GM18502 (cell line): ENCODE data around the gene MACROH2A2.

ENCODE experiments used
- ATAC-seq: cut with Tn5 transposase; IDR thresholded peaks from one replicate; pipeline ENCODE4 v1.9.1; 2021; ENCODE audit warnings: mild to moderate bottlenecking; ENCODE audit not compliant: unreplicated experiment, poor library complexity

MACROH2A2 gene

DNA sequence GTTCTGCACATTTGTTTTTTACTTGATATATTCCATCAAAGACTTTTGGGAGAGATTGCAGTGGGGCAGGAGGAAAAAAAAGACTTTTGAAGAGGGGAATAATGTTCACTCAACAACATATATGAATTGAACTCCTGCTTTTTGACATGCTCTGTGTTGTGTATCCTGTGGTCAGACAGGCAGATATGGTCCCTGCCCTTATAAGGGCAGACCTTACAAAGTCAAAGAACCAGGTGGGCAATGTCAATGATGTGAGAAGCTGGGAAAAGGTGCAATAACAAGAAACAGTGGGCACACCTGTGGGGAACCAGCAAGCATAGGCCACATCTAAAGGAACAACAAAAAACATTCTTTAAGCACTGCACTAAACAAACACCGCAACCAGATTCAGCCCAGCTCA lies 71.8 kb downstream of the MACROH2A2 start:
- no peak for ATAC-seq

DNA sequence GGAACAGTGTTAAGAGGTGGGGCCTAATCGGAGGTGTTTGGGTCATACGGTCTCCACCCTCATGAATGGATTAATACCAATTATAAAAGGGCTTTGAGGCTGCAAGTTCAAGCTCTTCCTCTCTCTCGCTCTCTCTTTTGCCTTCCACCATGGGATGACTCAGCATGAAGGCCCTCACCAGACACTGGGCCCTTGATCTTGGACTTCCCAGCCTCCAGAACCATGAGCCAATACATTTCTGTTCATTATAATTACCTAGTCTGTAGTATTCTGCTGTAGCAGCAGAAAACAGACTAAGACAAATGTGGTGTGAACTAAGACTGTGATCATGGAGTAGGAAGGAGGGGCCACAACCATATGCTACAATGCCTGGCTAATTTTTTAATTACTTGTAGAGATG lies 72.3 kb downstream of the MACROH2A2 start:
- no peak for ATAC-seq

DNA sequence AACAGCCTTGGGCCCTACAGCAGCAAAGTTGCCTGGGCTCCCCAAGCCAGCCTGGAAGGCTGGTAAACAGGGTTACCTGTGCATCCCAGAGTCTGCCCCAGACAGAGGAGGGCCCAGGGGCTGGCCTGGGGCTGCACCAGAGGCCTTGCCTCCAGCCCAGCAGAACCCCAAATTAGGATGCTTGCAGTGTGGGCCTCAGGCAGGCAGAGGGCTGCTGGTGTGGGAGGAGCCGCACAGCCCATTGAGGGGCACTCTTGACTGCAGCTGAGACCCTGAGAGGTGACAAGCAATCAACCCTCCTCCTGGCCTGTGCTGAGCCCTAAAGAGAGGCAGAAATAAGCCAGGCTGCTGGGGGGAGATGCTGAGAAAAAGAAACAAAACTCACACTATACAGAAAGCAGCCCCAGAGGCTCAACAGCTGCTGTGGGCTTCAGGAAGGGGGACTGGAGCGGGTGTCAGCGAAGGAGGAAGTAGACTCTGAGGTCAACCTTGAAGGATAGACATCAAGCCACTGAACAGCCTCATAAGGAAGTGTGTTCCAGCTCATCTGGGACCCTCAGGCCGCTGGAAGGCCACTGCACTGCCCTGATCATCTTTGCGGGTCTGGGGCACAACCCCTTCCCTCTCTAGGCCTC lies 73.4 kb downstream of the MACROH2A2 start:
- ATAC-seq = no peak

DNA sequence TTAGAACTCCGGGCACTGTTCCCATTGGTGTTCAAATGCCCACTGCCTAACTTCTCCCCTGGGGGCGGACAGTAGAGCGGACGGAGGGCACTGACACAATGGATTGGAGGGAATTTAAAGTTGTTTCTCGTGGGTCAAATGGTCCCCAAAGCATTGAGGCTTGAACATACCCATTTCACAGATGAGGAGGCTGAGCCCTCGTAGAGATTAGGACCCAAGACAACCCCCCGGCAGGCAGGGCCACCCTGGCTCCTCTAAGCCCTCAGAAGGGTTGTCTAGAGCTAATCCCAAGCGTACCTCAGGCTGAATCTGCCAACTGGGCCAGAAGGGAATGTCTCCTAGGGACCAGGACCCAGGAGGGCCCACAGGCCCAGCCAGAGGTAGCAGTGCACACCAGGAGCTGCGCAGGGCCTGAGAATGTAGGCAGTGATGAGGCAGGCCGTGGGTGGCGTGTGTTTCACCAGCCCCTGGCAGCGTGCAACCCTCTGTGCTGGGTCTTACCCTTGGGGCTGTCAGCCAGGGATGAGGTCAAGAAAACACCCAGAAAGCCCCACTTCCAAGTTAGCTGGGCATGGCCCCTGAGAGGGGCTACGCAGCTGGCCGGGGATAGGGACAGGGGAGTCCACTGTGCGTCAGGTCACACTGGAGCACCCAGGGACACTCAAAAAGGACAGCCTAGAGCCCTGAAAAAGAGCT lies 74.2 kb downstream of the MACROH2A2 start:
- no peak for ATAC-seq

DNA sequence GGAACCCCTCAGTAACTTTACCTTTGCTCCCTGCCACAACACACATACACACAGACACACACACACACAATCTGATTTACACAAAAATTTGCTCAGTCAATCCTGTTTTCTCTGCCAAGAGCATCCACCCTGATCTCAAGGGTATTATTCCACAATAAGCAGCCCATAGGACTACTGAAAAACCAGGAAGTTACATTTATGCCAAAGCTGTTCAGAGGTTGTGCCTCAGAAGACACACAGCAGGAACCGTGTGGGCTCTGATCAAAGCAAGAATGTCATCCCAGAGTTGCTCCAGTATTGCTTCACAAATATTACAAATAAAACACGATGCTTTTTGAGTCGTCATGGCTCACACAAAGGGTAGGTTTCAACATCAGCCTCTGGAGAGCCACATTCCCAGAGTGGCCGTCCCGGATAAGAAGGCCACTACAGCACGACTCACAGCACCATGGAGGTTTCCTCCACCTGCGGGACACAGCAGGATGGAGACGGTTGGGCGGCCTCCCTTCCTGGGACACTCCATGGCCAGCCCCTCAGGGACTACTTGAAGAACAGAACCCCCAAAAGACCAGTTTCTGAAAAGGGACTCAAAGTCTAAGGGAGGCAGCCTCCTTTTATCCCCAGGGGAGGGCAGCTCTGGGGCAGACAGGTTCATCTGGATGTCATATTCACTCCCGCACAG lies 78.4 kb downstream of the MACROH2A2 start:
- ATAC-seq = no peak

DNA sequence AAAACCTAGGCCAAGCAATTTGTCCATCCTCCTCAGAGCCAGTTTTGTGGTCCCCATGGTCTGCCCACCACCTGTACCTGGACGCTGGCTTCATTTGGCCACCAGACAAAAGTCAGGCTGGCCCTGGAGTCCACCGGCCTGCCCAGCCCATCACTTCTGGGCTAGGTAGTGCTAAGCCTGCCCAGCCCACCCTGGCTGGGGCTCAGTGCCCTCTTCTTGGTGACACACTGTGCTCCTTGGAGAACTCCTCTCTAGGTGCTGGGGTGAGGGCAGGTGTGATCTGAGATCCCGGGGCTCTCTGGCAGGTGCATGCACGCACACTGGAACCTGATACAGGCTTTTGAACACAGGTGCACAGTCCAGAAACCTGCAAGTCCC lies 78.9 kb downstream of the MACROH2A2 start:
- no peak for ATAC-seq

DNA sequence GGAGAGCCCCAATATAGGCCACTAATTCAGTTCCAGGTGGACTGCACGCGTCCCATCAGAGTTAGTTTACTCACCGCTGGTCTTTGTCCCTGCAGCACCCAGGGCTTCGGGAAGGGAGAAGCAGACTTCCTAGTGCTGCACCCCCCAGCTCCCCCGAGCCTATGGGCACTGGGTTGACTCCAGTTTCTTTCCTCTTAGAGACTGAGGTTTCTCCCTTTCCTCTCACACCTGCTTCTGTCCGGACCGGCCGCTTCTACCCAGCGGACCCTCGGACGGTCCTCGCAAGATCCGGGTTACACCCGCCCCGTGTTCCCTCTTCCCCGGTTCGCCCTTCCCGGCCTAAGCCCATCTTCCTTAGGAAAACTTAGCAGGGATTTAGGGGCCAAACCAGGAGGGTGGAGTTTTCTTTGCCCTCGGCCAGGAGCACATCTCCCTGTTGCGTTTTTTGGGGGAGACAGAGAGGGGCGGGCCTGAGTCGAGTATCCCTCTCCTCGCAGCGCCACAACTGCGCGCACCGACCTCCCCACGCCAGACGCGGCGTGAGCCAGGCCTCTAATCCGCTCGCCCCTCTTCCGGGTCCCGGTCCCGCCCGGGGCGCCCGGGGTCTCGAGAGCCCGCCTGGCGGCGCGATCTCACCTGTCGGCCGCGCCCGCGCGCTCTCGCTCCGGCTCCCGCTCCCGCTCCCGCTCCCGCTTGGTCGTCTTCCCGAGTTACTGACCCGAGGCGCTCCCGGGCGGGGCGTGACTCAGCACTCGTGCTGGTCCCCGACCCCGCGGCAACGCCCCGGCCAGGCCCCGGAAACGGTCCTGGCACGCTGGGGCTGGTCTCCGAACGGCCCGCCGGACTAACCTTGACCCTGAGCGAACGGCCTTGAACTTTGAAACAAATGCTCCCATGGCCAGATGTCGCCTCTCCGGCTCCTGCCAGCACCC lies 79.7 kb downstream of the MACROH2A2 start, which contains the start of gene AIFM2:
Gene AIFM2, minus strand, starts transcription at position 728 of the 932 bp plus-strand sequence. CDS start 8,741 bp downstream, outside the sequence.
- peak; percentile 88 for ATAC-seq

DNA sequence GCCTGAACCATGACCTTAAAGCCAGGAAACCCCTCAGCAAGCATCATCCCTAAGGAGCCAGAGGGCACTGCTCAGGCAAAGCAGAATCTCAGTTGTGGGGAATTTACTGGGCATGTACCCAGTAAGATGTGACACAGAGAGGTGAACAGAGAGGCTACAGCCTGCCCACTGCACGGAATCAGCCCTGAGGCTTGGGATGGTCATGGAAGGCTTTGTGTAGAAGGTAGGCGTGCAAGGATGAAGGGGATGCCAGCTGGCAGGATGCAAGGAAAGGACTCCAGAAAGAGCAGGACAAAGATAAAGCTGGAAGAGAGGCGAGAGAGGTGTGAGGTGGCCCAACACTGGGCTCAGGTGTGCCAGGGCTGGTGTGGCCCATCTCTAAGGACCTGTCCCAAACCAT lies 82.4 kb downstream of the MACROH2A2 start:
- ATAC-seq = no peak

DNA sequence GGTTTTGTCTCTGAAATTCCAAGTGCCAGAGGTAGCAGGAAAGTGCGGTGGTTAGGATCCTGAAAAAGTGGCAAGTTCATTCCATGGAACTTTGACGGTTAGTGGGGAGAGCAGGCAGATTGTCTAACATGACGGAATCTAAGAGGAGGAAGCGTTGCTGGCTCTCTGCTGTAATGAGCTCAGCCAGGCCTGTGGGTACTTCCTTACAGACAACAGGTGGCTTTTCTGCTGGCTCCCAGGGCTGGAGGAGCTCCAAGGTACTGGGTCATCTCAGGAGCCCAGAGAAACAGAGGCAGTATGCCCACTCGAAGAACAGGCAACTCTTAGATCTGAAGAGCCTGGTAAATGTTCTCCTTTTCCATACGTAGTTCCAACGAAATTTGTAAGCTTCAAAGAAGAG lies 83.0 kb downstream of the MACROH2A2 start:
- ATAC-seq = no peak

DNA sequence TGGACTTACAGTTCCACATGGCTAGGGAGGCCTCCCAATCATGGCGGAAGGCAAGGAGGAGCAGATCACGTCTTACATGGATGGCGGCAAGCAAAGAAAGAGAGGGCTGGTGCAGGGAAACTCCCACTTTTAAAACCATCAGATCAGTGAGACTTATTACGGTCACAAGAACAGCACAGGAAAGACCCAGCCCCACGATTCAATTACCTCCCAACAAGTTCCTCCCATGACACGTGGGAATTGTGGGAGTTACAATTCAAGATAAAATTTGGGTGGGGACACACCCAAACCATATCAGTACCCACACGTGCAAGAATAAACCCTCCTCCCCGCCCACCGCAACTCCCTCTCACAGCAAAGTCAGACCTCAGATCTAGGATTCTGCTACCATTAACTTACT lies 84.5 kb downstream of the MACROH2A2 start:
- ATAC-seq = no peak

DNA sequence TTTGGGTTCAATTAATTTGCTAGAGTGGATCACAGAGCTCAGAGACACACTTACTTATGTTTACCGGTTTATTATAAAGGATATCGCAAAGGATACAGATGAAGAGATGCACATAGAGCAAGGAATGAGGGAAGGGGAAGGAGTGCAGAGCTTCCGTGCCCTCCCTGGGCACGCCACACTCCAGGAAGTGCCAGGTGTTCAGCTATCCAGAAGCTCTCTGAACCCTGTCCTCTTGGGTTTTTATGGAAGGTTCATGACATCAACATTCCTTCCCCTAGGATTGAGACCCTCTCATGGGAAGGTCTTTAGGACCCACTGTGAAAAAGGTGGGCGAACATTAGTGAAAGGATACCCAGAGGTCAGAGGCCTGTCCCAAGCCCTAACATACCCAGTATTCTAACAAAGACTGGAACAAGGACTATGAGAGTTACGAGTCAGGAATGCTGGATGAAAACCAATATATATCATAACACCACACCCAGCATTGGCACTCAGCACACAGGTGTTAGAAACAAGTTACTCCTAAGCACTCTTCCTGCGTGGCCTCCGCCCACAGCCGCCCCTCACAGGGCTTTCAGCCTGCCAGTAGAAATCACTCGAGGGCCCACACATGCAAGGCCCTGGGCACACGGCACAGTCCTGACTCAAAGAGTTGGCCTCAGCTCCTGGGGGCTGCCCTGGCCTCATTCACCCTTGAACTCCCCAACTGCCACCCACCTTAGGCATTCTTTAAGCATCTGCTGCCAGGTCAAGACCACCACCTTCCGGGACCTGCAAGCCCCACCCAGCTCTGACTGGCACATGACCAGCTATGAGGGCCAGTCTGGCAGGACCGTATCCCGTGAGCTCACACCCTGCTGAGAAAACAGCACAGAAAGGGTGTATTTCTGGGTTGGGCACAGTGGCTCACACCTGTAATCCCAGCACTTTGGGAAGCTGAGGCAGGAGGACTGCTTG lies 85.6 kb downstream of the MACROH2A2 start:
- no peak for ATAC-seq

DNA sequence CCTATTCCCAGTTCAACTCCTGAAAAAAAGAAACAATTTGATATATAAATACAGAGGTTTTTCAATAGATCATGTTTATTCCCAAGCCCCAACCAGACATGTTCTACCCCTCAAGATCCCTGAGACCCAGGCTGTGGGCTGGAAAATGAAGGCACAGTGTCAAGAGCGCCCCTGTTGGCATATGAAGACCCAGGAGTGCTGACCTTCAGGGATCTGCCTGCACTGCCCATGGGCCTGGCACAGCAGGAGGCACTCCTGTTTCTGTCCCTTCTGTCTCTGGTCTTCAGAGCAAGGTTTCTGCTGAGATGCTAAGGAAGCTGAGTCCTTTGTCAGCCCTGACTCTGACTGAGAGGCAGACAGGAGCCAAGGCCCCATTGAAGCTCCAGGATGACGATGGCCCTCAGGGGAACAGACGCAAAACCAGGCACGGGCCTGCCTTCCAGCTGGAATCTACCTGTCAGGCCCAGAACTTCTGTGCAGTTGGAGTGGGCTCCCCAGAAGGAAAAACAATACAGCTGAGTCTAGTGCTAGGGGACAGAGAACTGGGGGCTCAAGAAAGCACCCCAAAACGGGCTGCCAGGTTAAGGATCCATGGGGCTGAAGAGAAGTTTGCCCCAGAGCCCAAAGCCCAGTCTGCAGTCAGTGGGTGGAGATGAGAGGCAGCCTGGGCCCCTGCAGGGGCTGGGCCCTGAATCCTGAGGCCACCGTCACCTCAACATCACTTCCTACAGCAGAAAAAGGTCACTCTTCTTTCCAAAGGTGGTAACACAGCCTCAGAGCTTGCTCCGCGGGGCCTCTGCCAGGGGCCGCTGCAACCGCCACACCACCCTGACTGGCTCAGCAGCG lies 86.7 kb downstream of the MACROH2A2 start:
- ATAC-seq = no peak

DNA sequence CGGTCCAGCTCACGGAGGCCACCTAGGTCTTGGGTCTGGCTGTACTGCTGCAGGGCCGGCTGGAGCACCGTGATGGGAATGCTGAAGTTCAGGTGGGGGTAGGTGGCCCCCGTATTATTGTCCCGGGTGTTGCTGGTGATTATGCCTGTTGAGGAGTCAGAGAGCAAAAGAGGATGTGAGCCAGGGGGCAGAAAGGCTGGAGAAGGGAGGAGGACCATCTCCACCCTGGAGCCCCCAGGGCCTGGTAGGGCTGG lies 87.3 kb downstream of the MACROH2A2 start:
- no peak for ATAC-seq

DNA sequence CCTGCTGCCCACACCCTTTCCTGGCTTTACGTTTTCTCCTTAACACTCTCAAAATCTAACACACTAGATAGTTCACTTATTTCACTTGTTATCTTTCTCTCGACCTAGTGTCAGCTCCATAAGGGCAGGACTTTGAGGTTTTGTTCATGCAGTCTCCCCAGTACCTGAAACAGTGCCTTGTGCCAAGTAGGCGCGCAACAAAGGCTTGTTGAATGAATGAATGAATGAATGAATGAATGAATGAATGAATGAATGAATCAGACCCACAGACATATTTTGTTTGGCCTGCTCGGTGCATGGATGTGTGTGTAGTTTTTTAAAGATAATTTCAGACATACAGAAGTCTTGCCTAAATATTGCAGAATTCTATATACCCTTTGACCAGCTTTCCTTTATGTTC lies 87.7 kb downstream of the MACROH2A2 start:
- no peak for ATAC-seq

DNA sequence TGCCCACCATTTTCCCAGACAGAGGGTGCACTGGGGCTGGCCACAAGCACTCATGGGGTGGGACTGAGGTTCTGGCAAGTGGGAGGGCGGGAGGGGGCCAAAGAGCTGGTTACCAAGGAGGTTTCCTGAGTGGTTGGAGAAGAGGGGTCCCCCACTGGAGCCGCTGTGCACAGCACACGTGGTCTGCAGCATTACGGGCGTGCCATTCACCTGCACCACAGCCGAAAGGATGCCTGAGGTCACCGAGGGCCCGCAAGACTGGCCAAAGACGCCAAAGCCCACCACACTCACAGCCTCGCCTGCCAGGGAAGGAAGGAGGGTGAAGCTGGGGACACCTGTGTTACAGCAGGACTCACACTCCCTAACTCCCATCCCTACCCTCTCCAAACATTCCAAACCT lies 89.9 kb downstream of the MACROH2A2 start:
- no peak for ATAC-seq

DNA sequence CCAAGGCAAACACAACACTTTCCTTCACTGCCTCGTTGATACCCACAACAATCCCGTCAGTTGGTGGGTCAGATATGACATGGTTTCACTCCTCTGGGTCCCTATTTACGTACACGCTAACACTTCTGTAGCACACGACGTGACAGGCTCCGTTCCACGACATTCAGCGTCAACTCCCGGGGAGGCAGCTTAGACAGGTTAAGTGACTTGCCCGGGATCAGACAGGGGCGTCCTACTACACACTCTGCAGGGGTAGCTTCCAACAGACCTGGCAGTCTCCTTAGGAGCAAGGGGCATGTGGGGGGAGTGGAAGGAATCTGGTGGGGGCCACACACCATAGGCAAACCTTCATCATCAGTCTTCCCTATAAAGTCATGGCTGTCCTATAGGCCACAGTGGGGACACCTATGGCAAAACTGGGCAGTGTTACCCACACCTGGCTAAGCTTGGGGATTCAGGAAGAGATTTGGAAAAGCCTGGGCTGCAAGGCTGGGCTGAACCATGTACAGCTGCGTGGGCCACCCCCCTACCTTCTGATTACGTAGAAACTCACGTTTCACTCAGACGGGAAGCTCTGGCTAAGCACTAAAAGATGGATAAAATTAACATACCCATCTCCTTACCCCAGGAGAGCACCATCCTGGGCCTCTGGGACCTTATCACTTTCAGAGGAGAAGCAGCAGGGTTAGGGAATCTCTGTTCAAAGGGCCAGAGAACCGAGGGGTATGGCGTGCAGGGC lies 91.9 kb downstream of the MACROH2A2 start:
- no peak for ATAC-seq

DNA sequence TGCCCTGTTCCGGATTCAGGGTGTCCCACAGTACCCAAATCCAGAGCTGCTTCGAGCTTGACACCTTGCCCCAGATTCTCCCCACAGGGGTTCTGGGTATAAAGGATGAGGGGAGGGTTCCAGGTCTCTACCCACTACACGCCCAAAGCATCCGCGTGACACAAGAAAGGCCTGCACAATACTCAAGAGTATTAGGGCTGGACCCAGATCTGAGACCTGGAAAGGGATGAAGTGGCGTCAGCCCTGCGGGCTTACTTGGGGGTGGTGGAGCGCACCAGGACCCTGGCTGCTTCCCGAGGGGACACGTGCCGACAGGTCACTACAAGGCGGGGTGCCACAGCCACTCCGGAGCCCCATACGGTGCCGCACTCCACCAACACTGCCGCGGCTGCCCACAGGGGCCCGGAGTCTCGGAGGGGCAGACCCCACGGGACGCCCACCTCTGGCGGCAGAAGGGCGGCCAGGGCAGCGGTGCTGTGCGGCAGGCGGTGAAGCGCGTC lies 92.6 kb downstream of the MACROH2A2 start:
- ATAC-seq = peak; percentile 27
